Fibroblast of lung (primary cell): ENCODE measurements around the gene ASTL.

Experiments
- EZH2 ChIP-seq: IDR thresholded peaks from 2 replicates; pipeline ENCODE4 v1.5.1; 2012; ENCODE audit warnings: low read length, control low read depth, mild to moderate bottlenecking; ENCODE audit errors: missing control alignments
- TF ChIP-seq, protein P1 (sequence below), 2 donors: IDR thresholded peaks in 1 of 2; conservative IDR thresholded peaks in 1 of 2; 1 replicate in 1 of 2; 2 replicates in 1 of 2; pipeline ENCODE4 v1.5.1; 2011 to 2012; ENCODE audit warnings: low read length in 2 of 2, control low read depth in 1 of 2, inconsistent platforms in 1 of 2, low read depth in 1 of 2, mild to moderate bottlenecking in 1 of 2

DNA sequence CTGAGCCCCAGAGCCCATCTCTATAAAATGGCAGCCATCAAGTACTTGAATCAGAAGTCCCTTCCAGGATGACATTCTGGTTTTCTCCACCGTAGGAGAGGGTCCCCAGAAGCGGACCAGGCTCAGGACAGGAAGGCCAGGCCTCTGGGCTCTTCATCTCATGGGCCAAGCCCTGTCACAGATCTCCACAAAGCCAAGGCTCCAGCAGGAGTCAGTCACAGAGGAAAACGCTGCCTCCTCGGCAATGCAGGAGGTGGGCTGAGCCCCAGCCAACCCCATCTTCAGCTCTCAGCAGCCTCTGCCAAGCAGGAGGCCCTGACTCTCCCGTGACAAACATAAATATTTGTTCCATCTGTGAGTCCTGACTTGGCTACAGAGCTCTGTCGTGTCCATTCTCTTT lies 64.1 kb downstream of the ASTL start:
- TF ChIP-seq, protein P1, sequence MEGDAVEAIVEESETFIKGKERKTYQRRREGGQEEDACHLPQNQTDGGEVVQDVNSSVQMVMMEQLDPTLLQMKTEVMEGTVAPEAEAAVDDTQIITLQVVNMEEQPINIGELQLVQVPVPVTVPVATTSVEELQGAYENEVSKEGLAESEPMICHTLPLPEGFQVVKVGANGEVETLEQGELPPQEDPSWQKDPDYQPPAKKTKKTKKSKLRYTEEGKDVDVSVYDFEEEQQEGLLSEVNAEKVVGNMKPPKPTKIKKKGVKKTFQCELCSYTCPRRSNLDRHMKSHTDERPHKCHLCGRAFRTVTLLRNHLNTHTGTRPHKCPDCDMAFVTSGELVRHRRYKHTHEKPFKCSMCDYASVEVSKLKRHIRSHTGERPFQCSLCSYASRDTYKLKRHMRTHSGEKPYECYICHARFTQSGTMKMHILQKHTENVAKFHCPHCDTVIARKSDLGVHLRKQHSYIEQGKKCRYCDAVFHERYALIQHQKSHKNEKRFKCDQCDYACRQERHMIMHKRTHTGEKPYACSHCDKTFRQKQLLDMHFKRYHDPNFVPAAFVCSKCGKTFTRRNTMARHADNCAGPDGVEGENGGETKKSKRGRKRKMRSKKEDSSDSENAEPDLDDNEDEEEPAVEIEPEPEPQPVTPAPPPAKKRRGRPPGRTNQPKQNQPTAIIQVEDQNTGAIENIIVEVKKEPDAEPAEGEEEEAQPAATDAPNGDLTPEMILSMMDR (conservative IDR thresholded peaks at IDR 0.05 in 1 of 2, IDR thresholded peaks at IDR 0.05 in 1 of 2; ENCODE audit: low read depth in 1 of 2, low read length in 2 of 2): no peak
- TF ChIP-seq EZH2: no peak
